CD14-positive monocyte (primary cell): ENCODE data around the gene CCDC86. TPM values are rescaled to one million over a fixed set of nuclear protein-coding genes. Genes with fewer than 3 reads are reported as not detected.

Experiments
- DNase-seq, 3 donors: peaks; one replicate each; pipeline ENCODE4 v3.0.0-alpha.2; 2011 to 2022
- H2AFZ ChIP-seq: 2 replicates; pipeline ENCODE4 v1.6.0; 2012; ENCODE audit warnings: mild to moderate bottlenecking, low read depth, low read length, inconsistent platforms; ENCODE audit not compliant: insufficient read depth, poor library complexity, severe bottlenecking
- H3K27ac ChIP-seq, 2 donors: 1 replicate in 1 of 2; 2 replicates in 1 of 2; pipeline ENCODE4 v1.5.1; 2012 to 2013; ENCODE audit warnings: low read length in 2 of 2, control low read depth in 1 of 2, inconsistent platforms in 1 of 2, low read depth in 1 of 2, mild to moderate bottlenecking in 1 of 2
- H3K27me3 ChIP-seq, 2 donors: one replicate each; pipeline versions ENCODE4 v1.6.0 to v1.6.1; 2011 to 2013; ENCODE audit warnings: low read length in 2 of 2; ENCODE audit not compliant: control insufficient read depth in 2 of 2, insufficient read depth in 2 of 2
- H3K36me3 ChIP-seq, 2 donors: replicated peaks in 1 of 2; 1 replicate in 1 of 2; 2 replicates in 1 of 2; pipeline versions ENCODE4 v1.5.1 to v1.6.1; 2012 to 2013; ENCODE audit warnings: low read length in 2 of 2, control low read depth in 1 of 2, inconsistent platforms in 1 of 2, mild to moderate bottlenecking in 1 of 2; ENCODE audit not compliant: insufficient read depth in 2 of 2, control insufficient read depth in 1 of 2
- H3K4me1 ChIP-seq, 2 donors: 1 replicate in 1 of 2; 2 replicates in 1 of 2; pipeline versions ENCODE4 v1.5.1 to v1.6.1; 2012 to 2013; ENCODE audit warnings: low read length in 2 of 2, control low read depth in 1 of 2, inconsistent platforms in 1 of 2, mild to moderate bottlenecking in 1 of 2, moderate library complexity in 1 of 2; ENCODE audit not compliant: insufficient read depth in 2 of 2, control insufficient read depth in 1 of 2
- H3K4me2 ChIP-seq: replicated peaks from 2 replicates; pipeline ENCODE3; 2012; ENCODE audit warnings: low read length, moderate library complexity, mild to moderate bottlenecking; ENCODE audit not compliant: poor library complexity, severe bottlenecking; ENCODE audit errors: extremely low read depth
- H3K4me3 ChIP-seq, 3 experiments: fragments of 200-600 bp in 1 of 3; sonication (generic) in 1 of 3; replicated peaks in 1 of 3; 1 replicate in 2 of 3; 2 replicates in 1 of 3; pipeline ENCODE4 v1.5.1; 2011 to 2013; ENCODE audit warnings: low read length in 3 of 3, mild to moderate bottlenecking in 3 of 3, control low read depth in 2 of 3, low read depth in 2 of 3, inconsistent platforms in 1 of 3, moderate library complexity in 1 of 3
- H3K79me2 ChIP-seq: 2 replicates; pipeline ENCODE4 v1.6.0; 2012; ENCODE audit warnings: mild to moderate bottlenecking, control low read depth, inconsistent platforms, low read length, moderate library complexity; ENCODE audit not compliant: insufficient read depth
- H3K9ac ChIP-seq: 2 replicates; pipeline ENCODE4 v1.6.0; 2017; ENCODE audit warnings: low read length, mild to moderate bottlenecking; ENCODE audit not compliant: insufficient read depth, poor library complexity, severe bottlenecking
- H3K9me3 ChIP-seq, 2 donors: replicated peaks in 1 of 2; 1 replicate in 1 of 2; 2 replicates in 1 of 2; pipeline versions ENCODE4 v1.5.1 to v1.6.1; 2012 to 2013; ENCODE audit warnings: low read length in 2 of 2, control low read depth in 1 of 2; ENCODE audit not compliant: control insufficient read depth in 1 of 2, insufficient read depth in 1 of 2
- H4K20me1 ChIP-seq: 2 replicates; pipeline ENCODE4 v1.6.0; 2012; ENCODE audit warnings: mild to moderate bottlenecking, low read length, control low read depth, moderate library complexity; ENCODE audit not compliant: insufficient read depth
- H3K27ac Mint-ChIP-seq, 7 donors: one replicate each; pipeline ENCODE4 v1.8.0; 2020; ENCODE audit warnings: mild to moderate bottlenecking in 7 of 7, mixed read lengths in 7 of 7, moderate library complexity in 6 of 7, inconsistent platforms in 2 of 7
- H3K27me3 Mint-ChIP-seq, 3 donors: one replicate each; pipeline ENCODE4 v1.8.0; 2021 to 2022; ENCODE audit warnings: low read depth in 3 of 3, mild to moderate bottlenecking in 3 of 3, mixed read lengths in 3 of 3, moderate library complexity in 3 of 3, inconsistent platforms in 1 of 3
- H3K36me3 Mint-ChIP-seq, 2 donors: one replicate each; pipeline ENCODE4 v1.8.0; 2020; ENCODE audit warnings: mixed read lengths in 2 of 2, inconsistent platforms in 1 of 2, mild to moderate bottlenecking in 1 of 2
- H3K4me1 Mint-ChIP-seq: one replicate; pipeline ENCODE4 v1.8.0; 2020; ENCODE audit warnings: mild to moderate bottlenecking, mixed read lengths
- H3K4me3 Mint-ChIP-seq, 2 donors: one replicate each; pipeline ENCODE4 v1.8.0; 2020; ENCODE audit warnings: mild to moderate bottlenecking in 2 of 2, mixed read lengths in 2 of 2, moderate library complexity in 1 of 2
- H3K9me3 Mint-ChIP-seq, 7 donors: one replicate each; pipeline ENCODE4 v1.8.0; 2020 to 2022; ENCODE audit warnings: mixed read lengths in 7 of 7, mild to moderate bottlenecking in 6 of 7, moderate library complexity in 6 of 7, inconsistent platforms in 2 of 7
- CTCF ChIP-seq: fragments of 200-600 bp; IDR thresholded peaks from one replicate; pipeline ENCODE4 v1.8.0; 2022; ENCODE audit warnings: antibody characterized with exemption, mild to moderate bottlenecking
- WGBS: methylation state at CpG from one replicate; pipeline ENCODE4 v1.1.5; 2013; ENCODE audit warnings: missing lambda C conversion rate; ENCODE audit not compliant: insufficient coverage; 5-methylcytosine and 5-hydroxymethylcytosine counted together
- intact Hi-C, 2 donors: fragments of 100-400 bp; cut with micrococcal nuclease; formaldehyde crosslinking; loops; one replicate each; pipeline versions ENCODE4 v1.15.0 to v1.15.1; 2023
- polyA plus RNA-seq, 3 donors: library from polyadenylated mRNA; depleted of rRNA in 1 of 3; unstranded in 2 of 3; stranded (reverse) in 1 of 3; fragments of 300-500 nt in 2 of 3; fragments of >200 nt in 1 of 3; fragmentation: Illumina TruSeq in 2 of 3; gene quantifications; 1 replicate in 2 of 3; 2 replicates in 1 of 3; pipeline ENCODE4 v1.2.3, GENCODE V29; 2012 to 2021

The CCDC86 gene
- polyA plus RNA-seq, 3 donors, result 7.2 to 10.2 (median 8.3) TPM

- H4K20me1 ChIP-seq, result no peaks in the 10 kb centered on the region
- Mint-ChIP-seq H3K4me3 (peak overlapping the region in 1 of 2 donors; percentile 0), H3K27ac (peak overlapping the region in 6 of 7 donors; percentile 53 to 80 (median 64)), H3K9me3 (peaks cover 0 to 6% (median 0%) of the 10 kb centered on the region in 7 donors), H3K27me3 (peaks cover 11 to 21% (median 11%) of the 10 kb centered on the region in 3 donors), H3K4me1 (peaks cover 31% of the 10 kb centered on the region), H3K36me3 (peaks cover under 1 to 2% of the 10 kb centered on the region in 2 donors)
- intact Hi-C loops, result no loop called here
- H3K4me3 ChIP-seq, result peak overlapping the region in 1 of 3 experiments; percentile 4
- peaks cover 20 to 34% of the 10 kb centered on the region in 2 donors for H3K4me1 ChIP-seq
- H3K9me3 ChIP-seq, result no peaks in the 10 kb centered on the region
- peak overlapping the region; percentile 32 to 60 for H3K27ac ChIP-seq
- DNase-seq, result no peak
- no peaks in the 10 kb centered on the region for H3K36me3 ChIP-seq
- H2AFZ ChIP-seq, result peak overlapping the region; percentile 39
- peak overlapping the region; percentile 24 for H3K9ac ChIP-seq
- H3K79me2 ChIP-seq, result no peaks in the 10 kb centered on the region
- WGBS, result 67% methylated on average over 8 of the region's 8 CpGs
- H3K4me2 ChIP-seq, result no peak overlapping the region
- peaks cover 0 to 6% of the 10 kb centered on the region in 2 donors for H3K27me3 ChIP-seq
- no peak for TF ChIP-seq CTCF
Observed at GRCh38 chr11:60858236-60858635, 16.3 kb downstream of the CCDC86 start.

DNA sequence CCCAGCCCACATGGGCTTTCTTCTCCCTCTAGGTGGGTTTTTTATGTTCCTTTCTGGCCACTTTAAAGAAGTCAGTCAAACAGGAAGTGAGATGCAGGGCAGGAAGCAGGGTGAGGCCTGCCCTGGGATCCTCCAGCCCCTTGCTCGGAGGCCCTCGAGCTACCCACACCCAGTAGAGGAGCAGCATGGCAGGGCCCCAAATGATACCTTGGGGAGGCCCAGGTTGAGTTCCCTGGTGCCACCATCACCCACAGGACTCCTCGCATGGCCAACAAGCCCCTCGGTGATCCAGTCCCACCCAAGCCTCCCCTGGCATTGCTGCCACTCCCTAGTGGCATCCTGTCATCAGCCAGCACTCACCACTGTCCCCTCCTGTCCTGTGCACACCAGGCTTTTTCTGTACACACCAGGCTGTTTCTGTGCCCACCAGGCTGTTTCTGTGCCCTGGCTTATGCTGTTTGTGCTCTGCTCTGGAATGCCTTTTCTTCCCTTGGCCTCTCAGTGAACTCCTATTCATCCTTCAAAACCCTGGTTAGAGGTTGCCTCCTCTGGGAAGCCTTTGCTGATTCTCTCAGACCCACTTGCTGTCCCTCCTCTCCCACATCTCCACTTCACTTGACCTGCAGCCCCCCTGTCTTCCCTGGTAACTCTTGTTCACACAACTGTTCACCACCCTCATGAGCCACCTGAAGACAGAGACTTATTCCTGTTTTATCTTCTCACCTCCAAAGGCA lies 17.0 kb downstream of the CCDC86 start:
- Histone ChIP-seq H4K20me1 (no peaks in the 10 kb centered on the region), H3K27ac (peak overlapping the region; percentile 3 to 60), H3K79me2 (no peaks in the 10 kb centered on the region), H3K4me1 (peaks cover 20 to 34% of the 10 kb centered on the region in 2 donors), H3K4me3 (peak overlapping the region in 1 of 3 experiments; percentile 4), H3K4me2 (peak overlapping the region; percentile 12), H3K36me3 (no peaks in the 10 kb centered on the region), H3K9me3 (no peaks in the 10 kb centered on the region), H3K9ac (peak overlapping the region; percentile 24), H3K27me3 (peaks cover 0 to 6% of the 10 kb centered on the region in 2 donors), H2AFZ (peak overlapping the region; percentile 39)
- Mint-ChIP-seq H3K4me3 (peak overlapping the region in 1 of 2 donors; percentile 0), H3K9me3 (peaks cover 0 to 6% (median 0%) of the 10 kb centered on the region in 7 donors), H3K27ac (peak overlapping the region in 6 of 7 donors; percentile 5 to 73 (median 60)), H3K27me3 (peaks cover 11 to 21% (median 11%) of the 10 kb centered on the region in 3 donors), H3K36me3 (no peaks in the 10 kb centered on the region), H3K4me1 (peaks cover 31% of the 10 kb centered on the region)
- 41% methylated on average over 4 of the region's 4 CpGs for WGBS
- TF ChIP-seq CTCF, result no peak
- intact Hi-C loops, result no loop called here
- DNase-seq, result no peak
